Measurements from ENCODE around the gene NUMB.

Gene NUMB

DNA sequence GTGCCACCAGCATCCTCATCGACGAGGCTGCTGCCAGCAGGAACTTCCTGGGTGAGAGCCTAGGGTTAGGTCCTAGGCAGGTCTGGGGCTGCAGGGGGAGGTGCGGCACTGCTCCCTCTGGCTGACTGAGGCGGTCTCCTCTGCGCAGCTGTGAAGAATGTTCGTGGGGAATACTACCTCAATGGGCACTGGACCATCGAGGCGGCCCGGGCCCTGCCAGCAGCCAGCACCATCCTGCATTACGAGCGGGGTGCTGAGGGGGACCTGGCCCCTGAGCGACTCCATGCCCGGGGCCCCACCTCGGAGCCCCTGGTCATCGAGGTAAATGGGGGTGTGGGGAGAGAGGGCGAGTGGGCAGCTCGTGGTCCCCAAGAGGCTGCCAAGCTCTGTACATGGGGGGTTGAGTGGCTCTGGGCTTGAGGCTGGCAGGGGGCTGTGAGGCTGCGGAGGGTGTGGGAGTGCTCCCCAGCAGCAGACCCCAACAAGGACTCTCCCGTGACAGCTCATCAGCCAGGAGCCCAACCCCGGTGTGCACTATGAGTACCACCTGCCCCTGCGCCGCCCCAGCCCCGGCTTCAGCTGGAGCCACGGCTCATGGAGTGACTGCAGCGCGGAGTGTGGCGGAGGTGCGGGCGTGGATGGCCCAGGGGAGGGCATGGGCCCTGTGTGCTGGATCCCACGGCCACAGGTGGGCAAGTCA, 206.7 kb downstream of the NUMB start:
- H3K4me3 ChIP-seq (ENCODE audit: low read depth, low read length): no peak overlapping the region
- H3K36me3 ChIP-seq (ENCODE audit: control insufficient read depth, insufficient read depth, low read length): no peaks in the 10 kb centered on the region
- no peak overlapping the region for H3K27ac ChIP-seq
- H3K79me2 ChIP-seq: no peaks in the 10 kb centered on the region
- no peak overlapping the region for H3K9ac ChIP-seq
- H3K4me2 ChIP-seq (ENCODE audit: low read length): no peak overlapping the region
- TF ChIP-seq, protein P1, sequence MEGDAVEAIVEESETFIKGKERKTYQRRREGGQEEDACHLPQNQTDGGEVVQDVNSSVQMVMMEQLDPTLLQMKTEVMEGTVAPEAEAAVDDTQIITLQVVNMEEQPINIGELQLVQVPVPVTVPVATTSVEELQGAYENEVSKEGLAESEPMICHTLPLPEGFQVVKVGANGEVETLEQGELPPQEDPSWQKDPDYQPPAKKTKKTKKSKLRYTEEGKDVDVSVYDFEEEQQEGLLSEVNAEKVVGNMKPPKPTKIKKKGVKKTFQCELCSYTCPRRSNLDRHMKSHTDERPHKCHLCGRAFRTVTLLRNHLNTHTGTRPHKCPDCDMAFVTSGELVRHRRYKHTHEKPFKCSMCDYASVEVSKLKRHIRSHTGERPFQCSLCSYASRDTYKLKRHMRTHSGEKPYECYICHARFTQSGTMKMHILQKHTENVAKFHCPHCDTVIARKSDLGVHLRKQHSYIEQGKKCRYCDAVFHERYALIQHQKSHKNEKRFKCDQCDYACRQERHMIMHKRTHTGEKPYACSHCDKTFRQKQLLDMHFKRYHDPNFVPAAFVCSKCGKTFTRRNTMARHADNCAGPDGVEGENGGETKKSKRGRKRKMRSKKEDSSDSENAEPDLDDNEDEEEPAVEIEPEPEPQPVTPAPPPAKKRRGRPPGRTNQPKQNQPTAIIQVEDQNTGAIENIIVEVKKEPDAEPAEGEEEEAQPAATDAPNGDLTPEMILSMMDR (IDR thresholded peaks at IDR 0.05): no peak
- H2AFZ ChIP-seq: no peak overlapping the region
- no peaks in the 10 kb centered on the region for H3K4me1 ChIP-seq
- no peaks in the 10 kb centered on the region for H3K9me3 ChIP-seq (ENCODE audit: control insufficient read depth, low read length)
- no peaks in the 10 kb centered on the region for H3K27me3 ChIP-seq (ENCODE audit: control insufficient read depth, insufficient read depth, low read length)

GRCh38 chr14:73250781-73251500, 207.4 kb downstream of the NUMB start:
- H2AFZ ChIP-seq: no peak overlapping the region
- H3K79me2 ChIP-seq: no peaks in the 10 kb centered on the region
- no peak overlapping the region for H3K4me3 ChIP-seq (ENCODE audit: low read depth, low read length)
- no peak overlapping the region for H3K27ac ChIP-seq
- TF ChIP-seq, protein P1 (IDR thresholded peaks at IDR 0.05): no peak
- no peaks in the 10 kb centered on the region for H3K9me3 ChIP-seq (ENCODE audit: control insufficient read depth, low read length)
- no peaks in the 10 kb centered on the region for H3K27me3 ChIP-seq (ENCODE audit: control insufficient read depth, insufficient read depth, low read length)
- H3K36me3 ChIP-seq (ENCODE audit: control insufficient read depth, insufficient read depth, low read length): no peaks in the 10 kb centered on the region
- no peaks in the 10 kb centered on the region for H3K4me1 ChIP-seq
- no peak overlapping the region for H3K4me2 ChIP-seq (ENCODE audit: low read length)
- no peak overlapping the region for H3K9ac ChIP-seq

GRCh38 chr14:73250317-73250713, 208.0 kb downstream of the NUMB start:
- Histone ChIP-seq H3K9ac (no peak overlapping the region), H3K79me2 (no peaks in the 10 kb centered on the region), H2AFZ (no peak overlapping the region), H3K36me3 (ENCODE audit: control insufficient read depth, insufficient read depth, low read length) (no peaks in the 10 kb centered on the region), H3K4me1 (no peaks in the 10 kb centered on the region), H3K27me3 (ENCODE audit: control insufficient read depth, insufficient read depth, low read length) (no peaks in the 10 kb centered on the region), H3K9me3 (ENCODE audit: control insufficient read depth, low read length) (no peaks in the 10 kb centered on the region), H3K27ac (no peak overlapping the region), H3K4me3 (ENCODE audit: low read depth, low read length) (no peak overlapping the region), H3K4me2 (ENCODE audit: low read length) (no peak overlapping the region)
- TF ChIP-seq, protein P1 (IDR thresholded peaks at IDR 0.05): no peak

- H3K4me3 ChIP-seq (ENCODE audit: low read depth, low read length): no peak overlapping the region
- no peak overlapping the region for H3K9ac ChIP-seq
- no peak overlapping the region for H3K27ac ChIP-seq
- TF ChIP-seq, protein P1 (IDR thresholded peaks at IDR 0.05): no peak
- H3K4me2 ChIP-seq (ENCODE audit: low read length): no peak overlapping the region
- H3K27me3 ChIP-seq (ENCODE audit: control insufficient read depth, insufficient read depth, low read length): no peaks in the 10 kb centered on the region
- no peaks in the 10 kb centered on the region for H3K4me1 ChIP-seq
- no peaks in the 10 kb centered on the region for H3K9me3 ChIP-seq (ENCODE audit: control insufficient read depth, low read length)
- H3K36me3 ChIP-seq (ENCODE audit: control insufficient read depth, insufficient read depth, low read length): no peaks in the 10 kb centered on the region
- no peak overlapping the region for H2AFZ ChIP-seq
- no peaks in the 10 kb centered on the region for H3K79me2 ChIP-seq
Measured at GRCh38 chr14:73249564-73250316, 208.6 kb downstream of the NUMB start.

All from parathyroid adenoma (tissue), 2 donors.